Activated T-cell treated with anti-CD3 and anti-CD28 coated beads for 24 hours (primary cell): ENCODE data around the gene EDAR.

ENCODE experiments used
- DNase-seq: peaks from one replicate; pipeline ENCODE4 v3.0.0-alpha.2; 2020; ENCODE audit warnings: low read depth

Gene EDAR

GRCh38 chr2:109001201-109001600 lies 12.2 kb upstream of the EDAR start:
- DNase-seq: no peak

GRCh38 chr2:109000738-109001137 lies 11.7 kb upstream of the EDAR start:
- no peak for DNase-seq

- DNase-seq: no peak
Measured at GRCh38 chr2:108998911-108999310, 9.9 kb upstream of the EDAR start.

- DNase-seq: no peak
Measured at GRCh38 chr2:108994178-108994577, 5.2 kb upstream of the EDAR start.

GRCh38 chr2:108993095-108993937 lies 4.3 kb upstream of the EDAR start:
- no peak for DNase-seq

- DNase-seq: no peak
Measured at GRCh38 chr2:108988076-108988795, 784 bp downstream of the EDAR start.

GRCh38 chr2:108986916-108987510 lies 2.0 kb downstream of the EDAR start:
- peak; percentile 19 for DNase-seq

- DNase-seq: no peak
Measured at GRCh38 chr2:108983610-108984009, 5.4 kb downstream of the EDAR start.

GRCh38 chr2:108983061-108983460 lies 6.0 kb downstream of the EDAR start:
- DNase-seq: no peak

GRCh38 chr2:108982259-108982679 lies 6.8 kb downstream of the EDAR start:
- DNase-seq: no peak

- DNase-seq: no peak
Measured at GRCh38 chr2:108981846-108982245, 7.2 kb downstream of the EDAR start.

GRCh38 chr2:108980076-108980475 lies 8.9 kb downstream of the EDAR start:
- no peak for DNase-seq

- no peak for DNase-seq
Measured at GRCh38 chr2:108979461-108979860, 9.6 kb downstream of the EDAR start.

GRCh38 chr2:108978709-108979111 lies 10.3 kb downstream of the EDAR start:
- DNase-seq: no peak

- no peak for DNase-seq
Measured at GRCh38 chr2:108975613-108976435, 13.2 kb downstream of the EDAR start.

- no peak for DNase-seq
Measured at GRCh38 chr2:108974674-108975073, 14.3 kb downstream of the EDAR start.

- no peak for DNase-seq
Measured at GRCh38 chr2:108972663-108973062, 16.4 kb downstream of the EDAR start.

GRCh38 chr2:108971661-108972566 lies 17.1 kb downstream of the EDAR start:
- DNase-seq: no peak

GRCh38 chr2:108970369-108970768 lies 18.7 kb downstream of the EDAR start:
- DNase-seq: no peak

- DNase-seq: no peak
Measured at GRCh38 chr2:108969856-108970255, 19.2 kb downstream of the EDAR start.

- no peak for DNase-seq
Measured at GRCh38 chr2:108968619-108969018, 20.4 kb downstream of the EDAR start.
